ENCODE data around the gene CXorf38. TPM values are rescaled to one million over a fixed set of nuclear protein-coding genes. Genes with fewer than 3 reads are reported as not detected.

The CXorf38 gene, protein sequence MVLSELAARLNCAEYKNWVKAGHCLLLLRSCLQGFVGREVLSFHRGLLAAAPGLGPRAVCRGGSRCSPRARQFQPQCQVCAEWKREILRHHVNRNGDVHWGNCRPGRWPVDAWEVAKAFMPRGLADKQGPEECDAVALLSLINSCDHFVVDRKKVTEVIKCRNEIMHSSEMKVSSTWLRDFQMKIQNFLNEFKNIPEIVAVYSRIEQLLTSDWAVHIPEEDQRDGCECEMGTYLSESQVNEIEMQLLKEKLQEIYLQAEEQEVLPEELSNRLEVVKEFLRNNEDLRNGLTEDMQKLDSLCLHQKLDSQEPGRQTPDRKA
- 10 to 100 TPM; 14.7 to 29.6 (median 20.2) TPM for total RNA-seq

DNA sequence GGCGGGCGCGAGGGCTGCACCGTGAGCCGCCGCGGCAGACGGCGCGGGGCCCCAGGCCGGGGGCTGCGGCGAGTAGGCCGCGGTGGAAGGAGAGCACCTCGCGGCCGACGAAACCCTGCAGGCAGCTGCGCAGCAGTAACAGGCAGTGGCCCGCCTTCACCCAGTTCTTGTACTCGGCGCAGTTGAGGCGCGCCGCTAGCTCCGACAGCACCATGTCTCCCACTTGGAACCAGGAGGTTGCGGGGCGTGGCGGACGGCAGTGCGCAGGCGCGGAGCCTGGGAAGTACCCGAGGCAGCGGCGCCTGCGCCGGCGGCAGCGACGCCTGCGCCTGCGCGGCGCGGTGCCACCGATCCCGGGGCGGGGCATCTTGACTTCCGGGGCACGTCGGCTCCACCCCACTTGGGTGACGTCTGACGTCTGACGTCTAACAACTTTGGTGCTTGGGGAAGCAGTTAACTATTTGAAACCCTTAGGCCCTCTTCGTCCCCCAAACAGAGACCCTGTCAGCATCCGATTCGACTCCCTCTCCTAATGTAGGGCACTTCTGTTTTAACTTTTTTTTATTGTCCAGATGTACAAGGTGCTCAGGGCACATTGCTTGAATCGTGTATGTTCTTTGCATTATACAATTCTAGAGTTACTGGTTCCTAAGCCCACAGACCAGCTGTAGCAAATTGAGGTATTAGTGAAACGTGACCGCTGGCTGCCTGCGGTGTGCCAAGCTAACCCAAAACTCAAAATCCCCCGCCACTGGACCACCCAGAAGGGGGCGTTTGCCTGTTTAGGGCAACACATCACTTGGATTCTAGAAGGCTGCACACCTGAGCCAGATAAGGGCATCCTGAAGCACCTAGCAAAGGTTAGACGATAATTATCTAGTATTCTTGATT, at the start of gene CXorf38:
TSS of gene CXorf38 (minus strand) at position 255 of the 891 bp plus-strand sequence. CDS start at position 214, 41 bp downstream.
- peak; percentile 93 to 99 for DNase-seq
- Histone ChIP-seq H3K36me3 (no peaks in the 10 kb centered on the region), H3K4me1 (peaks cover 6 to 50% (median 26%) of the 10 kb centered on the region in 4 donors), H3K27ac (peak within 1 kb of the TSS; percentile 80 to 93 (median 88)), H3K9me3 (no peaks in the 10 kb centered on the region), H3K27me3 (no peaks in the 10 kb centered on the region), H3K4me3 (peak within 1 kb of the TSS; percentile 70 to 99 (median 82))
- ATAC-seq (ENCODE audit: low FRiP score in 2 of 2), result peak; percentile 80 to 94
- WGBS, 2 donors, result 5 to 6% methylated on average over 8 to 37 of the region's 66 CpGs
- TF ChIP-seq, protein P1, sequence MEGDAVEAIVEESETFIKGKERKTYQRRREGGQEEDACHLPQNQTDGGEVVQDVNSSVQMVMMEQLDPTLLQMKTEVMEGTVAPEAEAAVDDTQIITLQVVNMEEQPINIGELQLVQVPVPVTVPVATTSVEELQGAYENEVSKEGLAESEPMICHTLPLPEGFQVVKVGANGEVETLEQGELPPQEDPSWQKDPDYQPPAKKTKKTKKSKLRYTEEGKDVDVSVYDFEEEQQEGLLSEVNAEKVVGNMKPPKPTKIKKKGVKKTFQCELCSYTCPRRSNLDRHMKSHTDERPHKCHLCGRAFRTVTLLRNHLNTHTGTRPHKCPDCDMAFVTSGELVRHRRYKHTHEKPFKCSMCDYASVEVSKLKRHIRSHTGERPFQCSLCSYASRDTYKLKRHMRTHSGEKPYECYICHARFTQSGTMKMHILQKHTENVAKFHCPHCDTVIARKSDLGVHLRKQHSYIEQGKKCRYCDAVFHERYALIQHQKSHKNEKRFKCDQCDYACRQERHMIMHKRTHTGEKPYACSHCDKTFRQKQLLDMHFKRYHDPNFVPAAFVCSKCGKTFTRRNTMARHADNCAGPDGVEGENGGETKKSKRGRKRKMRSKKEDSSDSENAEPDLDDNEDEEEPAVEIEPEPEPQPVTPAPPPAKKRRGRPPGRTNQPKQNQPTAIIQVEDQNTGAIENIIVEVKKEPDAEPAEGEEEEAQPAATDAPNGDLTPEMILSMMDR (IDR thresholded peaks at IDR 0.05), result peak in 1 of 6 experiments; percentile 14
- peak in 1 of 4 donors; percentile 44 for TF ChIP-seq EP300 (IDR thresholded peaks at IDR 0.05)
- TF ChIP-seq POLR2A (IDR thresholded peaks at IDR 0.05), result peak in 2 of 4 donors; percentile 71 to 82
- TF ChIP-seq POLR2AphosphoS5 (IDR thresholded peaks at IDR 0.05), result peak; percentile 67 to 80

DNA sequence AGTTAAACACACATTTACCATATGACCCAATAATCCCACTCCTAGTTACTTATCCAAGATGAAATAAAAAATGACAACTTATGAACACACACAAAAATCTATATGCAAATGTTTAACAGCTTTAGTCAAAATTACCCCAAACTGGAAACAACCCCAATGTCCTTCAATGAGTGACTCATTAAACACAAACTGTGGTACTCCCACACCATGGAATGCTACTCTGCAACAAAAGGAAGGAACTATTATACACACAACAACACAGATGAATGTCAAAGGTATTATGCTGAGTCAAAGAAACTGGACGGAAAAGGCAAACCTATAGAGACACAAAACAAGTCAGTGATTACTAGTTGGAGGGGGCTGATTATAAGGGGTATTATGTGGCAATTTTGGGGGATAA, 47.4 kb upstream of the CXorf38 start:
- DNase-seq (no peak), ATAC-seq (ENCODE audit: low FRiP score in 2 of 2) (no peak)
- Histone ChIP-seq H3K4me1 (no peaks in the 10 kb centered on the region), H3K27ac (no peak overlapping the region), H3K27me3 (no peaks in the 10 kb centered on the region), H3K36me3 (peaks cover 0 to 19% (median 2%) of the 10 kb centered on the region in 4 donors), H3K9me3 (peaks cover 0 to 5% (median 0%) of the 10 kb centered on the region in 4 donors), H3K4me3 (no peak overlapping the region)
- 82 to 88% methylated on average over 1 of the region's 1 CpG for WGBS, 2 donors
- TF ChIP-seq POLR2A (IDR thresholded peaks at IDR 0.05), result no peak
- TF ChIP-seq, protein P1 (IDR thresholded peaks at IDR 0.05), result no peak

DNA sequence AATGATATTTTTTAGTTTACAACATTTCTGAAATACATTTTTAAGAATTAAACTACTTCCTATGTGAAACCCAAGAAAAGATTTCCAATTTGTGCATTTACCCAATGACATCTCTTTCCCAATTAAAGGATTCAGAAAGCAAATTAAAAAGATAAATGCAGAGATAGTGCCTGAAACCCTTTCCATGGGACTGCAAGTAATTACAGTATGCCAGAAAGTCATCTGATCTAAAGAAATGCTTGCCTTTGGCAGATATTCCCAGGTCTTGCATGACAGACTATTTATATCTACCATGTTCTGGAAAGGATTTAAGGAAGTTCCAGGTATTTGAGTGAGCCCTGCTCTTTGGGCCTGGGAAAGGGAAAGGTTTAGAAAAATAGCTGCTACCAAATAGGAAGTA, 41.6 kb upstream of the CXorf38 start:
- Histone ChIP-seq H3K36me3 (peaks cover 0 to 30% (median 2%) of the 10 kb centered on the region in 4 donors), H3K27ac (no peak overlapping the region), H3K4me1 (no peaks in the 10 kb centered on the region), H3K4me3 (no peak overlapping the region), H3K9me3 (no peaks in the 10 kb centered on the region), H3K27me3 (no peaks in the 10 kb centered on the region)
- DNase-seq, result no peak
- TF ChIP-seq POLR2A (IDR thresholded peaks at IDR 0.05), result no peak
- no peak for TF ChIP-seq EP300 (IDR thresholded peaks at IDR 0.05)
- TF ChIP-seq, protein P1 (IDR thresholded peaks at IDR 0.05), result no peak
- no peak for TF ChIP-seq POLR2AphosphoS5 (IDR thresholded peaks at IDR 0.05)
- ATAC-seq (ENCODE audit: low FRiP score in 2 of 2), result no peak

GRCh38 chrX:40687169-40687568, 39.8 kb upstream of the CXorf38 start:
- DNase-seq (no peak), ATAC-seq (ENCODE audit: low FRiP score in 2 of 2) (no peak)
- no peaks in the 10 kb centered on the region for H3K4me1 ChIP-seq
- TF ChIP-seq POLR2A (IDR thresholded peaks at IDR 0.05), result no peak
- no peak for TF ChIP-seq EP300 (IDR thresholded peaks at IDR 0.05)
- TF ChIP-seq, protein P1 (IDR thresholded peaks at IDR 0.05), result no peak
- no peak for TF ChIP-seq POLR2AphosphoS5 (IDR thresholded peaks at IDR 0.05)
- no peak overlapping the region for H3K27ac ChIP-seq
- H3K36me3 ChIP-seq, result peaks cover 0 to 27% (median 2%) of the 10 kb centered on the region in 4 donors
- no peaks in the 10 kb centered on the region for H3K27me3 ChIP-seq
- H3K9me3 ChIP-seq, result no peaks in the 10 kb centered on the region
- no peak overlapping the region for H3K4me3 ChIP-seq
- 98 to 99% methylated on average over 3 of the region's 3 CpGs for WGBS, 2 donors
